Measurements from ENCODE around the gene CACNA1A.
A peak's percentile ranks its signal among the peaks of the same experiment; 100 is the strongest.

CACNA1A gene

GRCh38 chr19:13209484-13210338 is 296.6 kb downstream of the CACNA1A start:
- Histone ChIP-seq H3K18ac (ENCODE audit: low read depth in 1 of 2, low read length in 2 of 2) (no peak overlapping the region), H3K9ac (ENCODE audit: low read length) (peak overlapping the region; percentile 15), H4K91ac (ENCODE audit: low read length) (no peak overlapping the region), H3K4me1 (ENCODE audit: control insufficient read depth, insufficient read depth, low read depth, low read length) (peaks cover 3% of the 10 kb centered on the region), H3K36me3 (ENCODE audit: control insufficient read depth in 1 of 2, insufficient read depth in 2 of 2, low read depth in 1 of 2, low read length in 2 of 2) (no peaks in the 10 kb centered on the region), H2BK120ac (ENCODE audit: low read depth, low read length) (no peak overlapping the region), H3K4me2 (ENCODE audit: low read length, poor library complexity, severe bottlenecking) (no peak overlapping the region), H3K9me3 (ENCODE audit: control insufficient read depth, low read length) (no peaks in the 10 kb centered on the region), H2AFZ (ENCODE audit: low read depth, low read length) (no peak overlapping the region), H4K8ac (ENCODE audit: low read length) (no peak overlapping the region), H2AK5ac (ENCODE audit: low read length, severe bottlenecking) (no peak overlapping the region), H3K4me3 (ENCODE audit: insufficient read depth in 1 of 2, low read depth in 1 of 2, low read length in 2 of 2) (no peak overlapping the region), H3K27ac (ENCODE audit: low read length, poor library complexity, severe bottlenecking) (no peak overlapping the region), H3K4ac (ENCODE audit: low read depth in 1 of 2, low read length in 2 of 2) (no peak overlapping the region), H2BK12ac (ENCODE audit: low read length in 2 of 2) (no peak overlapping the region), H3K79me1 (replicated peaks; ENCODE audit: low read length, poor library complexity, severe bottlenecking) (no peaks in the 10 kb centered on the region), H2BK5ac (ENCODE audit: low read depth, low read length, poor library complexity, severe bottlenecking) (no peak overlapping the region), H2BK15ac (ENCODE audit: low read depth, poor library complexity, severe bottlenecking) (no peak overlapping the region), H3K14ac (ENCODE audit: low read length in 2 of 2) (no peak overlapping the region), H3K27me3 (ENCODE audit: control insufficient read depth in 1 of 2, insufficient read depth in 1 of 2, low read length in 2 of 2) (no peaks in the 10 kb centered on the region), H3K23ac (ENCODE audit: low read length in 2 of 2) (no peak overlapping the region)
- DNase-seq: no peak
- WGBS: 91% methylated on average over 13 of the region's 13 CpGs

- Histone ChIP-seq H2BK120ac (ENCODE audit: low read depth, low read length) (no peak overlapping the region), H3K9ac (ENCODE audit: low read length) (peak overlapping the region; percentile 87), H3K4me3 (ENCODE audit: insufficient read depth in 1 of 2, low read depth in 1 of 2, low read length in 2 of 2) (peak overlapping the region in 1 of 2 experiments; percentile 61), H2AK5ac (ENCODE audit: low read length, severe bottlenecking) (no peak overlapping the region), H3K27me3 (ENCODE audit: control insufficient read depth in 1 of 2, insufficient read depth in 1 of 2, low read length in 2 of 2) (no peaks in the 10 kb centered on the region), H4K91ac (ENCODE audit: low read length) (no peak overlapping the region), H3K79me1 (replicated peaks; ENCODE audit: low read length, poor library complexity, severe bottlenecking) (no peaks in the 10 kb centered on the region), H4K8ac (ENCODE audit: low read length) (peak overlapping the region; percentile 49), H3K18ac (ENCODE audit: low read depth in 1 of 2, low read length in 2 of 2) (no peak overlapping the region), H3K4ac (ENCODE audit: low read depth in 1 of 2, low read length in 2 of 2) (no peak overlapping the region), H3K23ac (ENCODE audit: low read length in 2 of 2) (no peak overlapping the region), H3K9me3 (ENCODE audit: control insufficient read depth, low read length) (no peaks in the 10 kb centered on the region), H3K14ac (ENCODE audit: low read length in 2 of 2) (no peak overlapping the region), H2BK15ac (ENCODE audit: low read depth, poor library complexity, severe bottlenecking) (no peak overlapping the region), H3K4me2 (ENCODE audit: low read length, poor library complexity, severe bottlenecking) (no peak overlapping the region), H2BK5ac (ENCODE audit: low read depth, low read length, poor library complexity, severe bottlenecking) (no peak overlapping the region), H2BK12ac (ENCODE audit: low read length in 2 of 2) (peak overlapping the region in 1 of 2 experiments; percentile 31), H2AFZ (ENCODE audit: low read depth, low read length) (no peak overlapping the region), H3K36me3 (ENCODE audit: control insufficient read depth in 1 of 2, insufficient read depth in 2 of 2, low read depth in 1 of 2, low read length in 2 of 2) (no peaks in the 10 kb centered on the region), H3K4me1 (ENCODE audit: control insufficient read depth, insufficient read depth, low read depth, low read length) (peaks cover 3% of the 10 kb centered on the region), H3K27ac (ENCODE audit: low read length, poor library complexity, severe bottlenecking) (no peak overlapping the region)
- DNase-seq: no peak
- WGBS: 84% methylated on average over 49 of the region's 52 CpGs
Measured at GRCh38 chr19:13208672-13209483, 297.4 kb downstream of the CACNA1A start.

- H4K91ac ChIP-seq (ENCODE audit: low read length): no peak overlapping the region
- H2BK5ac ChIP-seq (ENCODE audit: low read depth, low read length, poor library complexity, severe bottlenecking): no peak overlapping the region
Measured at GRCh38 chr19:13207846-13208671, 298.2 kb downstream of the CACNA1A start.

More at GRCh38 chr19:13207846-13208671, 298.2 kb downstream of the CACNA1A start:
- H3K14ac ChIP-seq (ENCODE audit: low read length in 2 of 2): no peak overlapping the region
- H4K8ac ChIP-seq (ENCODE audit: low read length): peak overlapping the region; percentile 62
- no peak overlapping the region for H2AK5ac ChIP-seq (ENCODE audit: low read length, severe bottlenecking)
- no peak for DNase-seq
- no peaks in the 10 kb centered on the region for H3K9me3 ChIP-seq (ENCODE audit: control insufficient read depth, low read length)
- no peaks in the 10 kb centered on the region for H3K36me3 ChIP-seq (ENCODE audit: control insufficient read depth in 1 of 2, insufficient read depth in 2 of 2, low read depth in 1 of 2, low read length in 2 of 2)
- no peak overlapping the region for H2BK120ac ChIP-seq (ENCODE audit: low read depth, low read length)
- H3K23ac ChIP-seq (ENCODE audit: low read length in 2 of 2): no peak overlapping the region
- H3K9ac ChIP-seq (ENCODE audit: low read length): peak overlapping the region; percentile 87
- 72% methylated on average over 21 of the region's 39 CpGs for WGBS
- no peaks in the 10 kb centered on the region for H3K79me1 ChIP-seq (replicated peaks; ENCODE audit: low read length, poor library complexity, severe bottlenecking)
- peaks cover 3% of the 10 kb centered on the region for H3K4me1 ChIP-seq (ENCODE audit: control insufficient read depth, insufficient read depth, low read depth, low read length)
- no peak overlapping the region for H3K4ac ChIP-seq (ENCODE audit: low read depth in 1 of 2, low read length in 2 of 2)
- H2BK15ac ChIP-seq (ENCODE audit: low read depth, poor library complexity, severe bottlenecking): no peak overlapping the region
- H3K4me3 ChIP-seq (ENCODE audit: insufficient read depth in 1 of 2, low read depth in 1 of 2, low read length in 2 of 2): peak overlapping the region in 1 of 2 experiments; percentile 61
- H3K27me3 ChIP-seq (ENCODE audit: control insufficient read depth in 1 of 2, insufficient read depth in 1 of 2, low read length in 2 of 2): no peaks in the 10 kb centered on the region
- H2AFZ ChIP-seq (ENCODE audit: low read depth, low read length): no peak overlapping the region
- H2BK12ac ChIP-seq (ENCODE audit: low read length in 2 of 2): no peak overlapping the region
- H3K4me2 ChIP-seq (ENCODE audit: low read length, poor library complexity, severe bottlenecking): no peak overlapping the region
- no peak overlapping the region for H3K27ac ChIP-seq (ENCODE audit: low read length, poor library complexity, severe bottlenecking)
- H3K18ac ChIP-seq (ENCODE audit: low read depth in 1 of 2, low read length in 2 of 2): peak overlapping the region in 1 of 2 experiments; percentile 43

Data from mesenchymal stem cell (in vitro differentiated cells and primary cell).